Breast epithelium (tissue), 4 donors: ENCODE data around the gene EEF1AKMT2. TPM values are rescaled to one million over a fixed set of nuclear protein-coding genes. Genes with fewer than 3 reads are reported as not detected.
A peak's percentile ranks its signal among the peaks of the same experiment; 100 is the strongest.

Source experiments
- DNase-seq, 2 donors: peaks; one replicate each; pipeline ENCODE4 v3.0.0-alpha.2; 2019; ENCODE audit warnings: low spot score in 2 of 2
- H3K27ac ChIP-seq, 2 donors: fragments of 200-600 bp; sonication (generic) in 1 of 2; one replicate each; pipeline ENCODE4 v1.5.1; 2016 to 2019; ENCODE audit warnings: mild to moderate bottlenecking in 1 of 2
- H3K27me3 ChIP-seq, 2 donors: fragments of 200-600 bp; sonication (generic) in 1 of 2; one replicate each; pipeline versions ENCODE4 v1.5.1 to v1.6.0; 2017 to 2019; ENCODE audit warnings: control low read depth in 1 of 2, mild to moderate bottlenecking in 1 of 2
- H3K36me3 ChIP-seq: fragments of 200-600 bp; one replicate; pipeline ENCODE4 v1.5.1; 2019
- H3K4me1 ChIP-seq, 2 donors: fragments of 200-600 bp; sonication (generic); one replicate each; pipeline ENCODE4 v1.5.1; 2016 to 2019; ENCODE audit warnings: control low read depth in 1 of 2
- H3K4me3 ChIP-seq, 3 donors: fragments of 200-600 bp; sonication (generic); 1 replicate in 2 of 3; 2 replicates in 1 of 3; pipeline ENCODE4 v1.5.1; 2016 to 2019; ENCODE audit warnings: mild to moderate bottlenecking in 3 of 3, moderate library complexity in 2 of 3
- H3K9me3 ChIP-seq, 2 donors: fragments of 200-600 bp; sonication (generic) in 1 of 2; one replicate each; pipeline ENCODE4 v1.5.1; 2016 to 2019; ENCODE audit warnings: control low read depth in 1 of 2
- POLR2A ChIP-seq: fragments of 450-650 bp; IDR thresholded peaks from one replicate; pipeline ENCODE4 v1.6.1; 2016; ENCODE audit warnings: antibody characterized with exemption, mild to moderate bottlenecking, moderate library complexity
- POLR2AphosphoS5 ChIP-seq, 3 donors: sonication (generic); formaldehyde crosslinking; IDR thresholded peaks; one replicate each; pipeline ENCODE4 v1.6.1; 2017; ENCODE audit warnings: antibody characterized with exemption in 3 of 3
- intact Hi-C: fragments of 100-400 bp; cut with DNase I; formaldehyde crosslinking; loops from one replicate; pipeline ENCODE4 v1.15.1; 2023; ENCODE audit warnings: low total_unique reads
- total RNA-seq, 3 donors: library from RNA; depleted of rRNA; stranded (reverse); fragments of >200 nt; gene quantifications; one replicate each; pipeline ENCODE4 v1.1.0, GENCODE V29; 2016
- TF ChIP-seq, protein P1 (sequence below), 3 donors: fragments of 450-650 bp; IDR thresholded peaks; one replicate each; pipeline ENCODE4 v1.5.1; 2016 to 2017; ENCODE audit warnings: antibody characterized with exemption in 3 of 3, mild to moderate bottlenecking in 3 of 3, moderate library complexity in 3 of 3

Gene EEF1AKMT2
- total RNA-seq, 3 donors from 2014 or later: 14.1 to 23.6 (median 23.2) TPM

DNA sequence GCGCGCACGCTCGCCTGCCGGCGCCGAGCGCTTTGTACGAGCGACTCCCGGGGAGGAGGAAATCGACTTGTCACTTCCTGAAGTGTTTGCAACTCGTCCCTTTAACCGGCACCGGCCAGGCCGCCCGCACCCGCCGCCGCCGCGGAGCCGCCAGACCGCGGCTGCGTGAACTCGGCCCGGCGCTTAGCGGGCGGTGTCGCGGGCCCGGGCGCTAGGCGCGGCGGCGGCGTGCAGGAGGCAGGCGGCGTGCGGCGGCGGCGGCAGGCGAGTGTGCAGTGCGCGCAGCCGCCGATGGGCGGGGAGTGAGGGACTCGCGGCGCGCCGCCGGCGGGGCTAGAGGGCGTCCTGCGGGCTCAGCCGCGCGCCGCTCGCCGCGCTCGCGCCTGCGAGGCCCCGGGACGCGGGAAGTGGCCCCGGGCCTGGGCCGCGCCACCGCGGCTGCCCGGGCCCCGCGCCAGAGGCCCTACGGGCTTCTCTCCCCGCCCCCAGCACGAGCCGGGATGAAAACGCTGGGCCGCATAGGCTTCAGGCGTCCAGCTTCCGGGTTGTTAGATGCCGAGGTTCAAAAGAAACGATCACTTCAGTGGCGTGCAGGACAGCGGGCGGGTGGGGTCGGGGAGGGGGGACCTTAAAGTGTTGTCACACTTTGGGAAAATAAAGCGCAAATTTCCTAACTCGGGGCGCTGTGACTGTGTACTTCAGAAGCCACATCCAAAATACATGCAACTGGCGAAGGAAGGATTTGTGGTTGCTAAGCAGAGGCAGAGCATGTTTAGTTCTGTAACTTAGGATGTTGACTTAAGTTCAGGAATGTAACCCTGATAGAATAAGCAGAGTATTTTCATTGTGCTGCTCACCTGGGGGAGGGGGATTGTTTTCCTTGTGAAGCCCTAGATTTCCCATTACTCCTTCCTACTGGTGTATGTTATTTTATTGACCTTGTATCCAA is 47.3 kb downstream of the EEF1AKMT2 start, which contains the start of gene FAM53B:
Gene FAM53B (minus strand): TSS at position 277 of the 949 bp plus-strand sequence. CDS start 37,665 bp downstream, outside the sequence.
- H3K4me3 ChIP-seq: peak within 1 kb of the TSS; percentile 70 to 86 (median 77)
- no peaks in the 10 kb centered on the region for H3K36me3 ChIP-seq
- DNase-seq: peak; percentile 55 to 72
- H3K27me3 ChIP-seq: no peaks in the 10 kb centered on the region
- TF ChIP-seq, protein P1, sequence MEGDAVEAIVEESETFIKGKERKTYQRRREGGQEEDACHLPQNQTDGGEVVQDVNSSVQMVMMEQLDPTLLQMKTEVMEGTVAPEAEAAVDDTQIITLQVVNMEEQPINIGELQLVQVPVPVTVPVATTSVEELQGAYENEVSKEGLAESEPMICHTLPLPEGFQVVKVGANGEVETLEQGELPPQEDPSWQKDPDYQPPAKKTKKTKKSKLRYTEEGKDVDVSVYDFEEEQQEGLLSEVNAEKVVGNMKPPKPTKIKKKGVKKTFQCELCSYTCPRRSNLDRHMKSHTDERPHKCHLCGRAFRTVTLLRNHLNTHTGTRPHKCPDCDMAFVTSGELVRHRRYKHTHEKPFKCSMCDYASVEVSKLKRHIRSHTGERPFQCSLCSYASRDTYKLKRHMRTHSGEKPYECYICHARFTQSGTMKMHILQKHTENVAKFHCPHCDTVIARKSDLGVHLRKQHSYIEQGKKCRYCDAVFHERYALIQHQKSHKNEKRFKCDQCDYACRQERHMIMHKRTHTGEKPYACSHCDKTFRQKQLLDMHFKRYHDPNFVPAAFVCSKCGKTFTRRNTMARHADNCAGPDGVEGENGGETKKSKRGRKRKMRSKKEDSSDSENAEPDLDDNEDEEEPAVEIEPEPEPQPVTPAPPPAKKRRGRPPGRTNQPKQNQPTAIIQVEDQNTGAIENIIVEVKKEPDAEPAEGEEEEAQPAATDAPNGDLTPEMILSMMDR (IDR thresholded peaks at IDR 0.05): peak in 1 of 3 donors; percentile 76
- no peak for TF ChIP-seq POLR2A
- TF ChIP-seq POLR2AphosphoS5 (IDR thresholded peaks at IDR 0.05): peak in 2 of 3 donors; percentile 11 to 54
- H3K27ac ChIP-seq: peak within 1 kb of the TSS; percentile 90 to 93
- no peaks in the 10 kb centered on the region for H3K9me3 ChIP-seq
- peaks cover 4 to 35% of the 10 kb centered on the region in 2 donors for H3K4me1 ChIP-seq
- intact Hi-C loops: loop anchor here (5.0 kb wide), 2 partner anchors 37 to 202 kb away; no protein-coding TSS in a partner anchor

DNA sequence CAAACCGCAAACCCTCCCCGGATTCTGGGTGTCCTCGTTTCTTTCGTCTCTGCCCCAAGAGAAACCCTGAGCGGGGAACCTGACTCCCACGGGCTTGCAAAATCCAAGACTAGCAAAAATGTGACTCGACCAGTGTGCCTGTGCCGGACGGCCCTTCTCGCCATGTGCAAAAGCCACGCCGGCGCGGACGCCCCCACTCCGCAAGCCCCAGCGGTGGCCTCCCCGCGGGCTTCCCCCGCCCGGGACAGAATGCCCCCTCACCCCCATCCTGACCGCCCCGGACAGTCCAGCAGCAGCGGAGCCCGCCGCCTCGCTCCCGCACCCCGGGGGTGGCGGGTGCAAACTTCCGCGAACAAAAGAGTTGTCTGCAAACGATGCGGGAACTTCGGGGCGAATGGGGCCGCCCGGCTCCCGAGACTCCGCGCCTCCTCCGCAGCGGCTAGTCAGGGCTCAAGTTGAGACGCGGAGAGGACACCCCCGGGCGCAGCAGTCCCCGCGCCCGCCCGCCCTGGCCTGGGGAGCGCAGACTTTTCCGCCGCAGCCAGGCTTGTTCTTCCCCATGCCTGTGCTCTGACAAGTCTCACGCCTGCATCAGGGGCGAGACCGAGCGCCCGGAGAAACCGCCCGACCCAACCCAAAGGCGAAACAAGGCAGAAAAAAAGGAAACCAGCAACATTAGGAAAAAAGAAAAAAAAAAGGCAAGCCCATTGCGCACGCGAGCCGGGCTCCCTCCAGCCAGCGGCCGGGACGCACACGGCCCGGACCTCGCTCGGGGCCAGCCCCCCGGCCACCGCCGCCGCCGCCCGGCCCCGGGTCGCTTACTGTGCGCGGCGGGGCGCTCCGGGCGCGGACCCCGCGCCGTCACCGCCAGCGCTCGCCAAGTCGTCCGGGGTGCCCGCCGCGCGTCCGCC is 48.2 kb downstream of the EEF1AKMT2 start:
- H3K27ac ChIP-seq: peak overlapping the region; percentile 61 to 90
- no peaks in the 10 kb centered on the region for H3K36me3 ChIP-seq
- no peak for DNase-seq
- intact Hi-C loops: loop anchor here (5.0 kb wide), 2 partner anchors 36 to 201 kb away; no protein-coding TSS in a partner anchor
- peaks cover 4 to 35% of the 10 kb centered on the region in 2 donors for H3K4me1 ChIP-seq
- no peaks in the 10 kb centered on the region for H3K27me3 ChIP-seq
- TF ChIP-seq POLR2AphosphoS5 (IDR thresholded peaks at IDR 0.05) (peak in 1 of 3 donors; percentile 9), POLR2A (no peak)
- TF ChIP-seq, protein P1 (IDR thresholded peaks at IDR 0.05): no peak
- peak overlapping the region; percentile 70 to 86 (median 77) for H3K4me3 ChIP-seq
- H3K9me3 ChIP-seq: no peaks in the 10 kb centered on the region

DNA sequence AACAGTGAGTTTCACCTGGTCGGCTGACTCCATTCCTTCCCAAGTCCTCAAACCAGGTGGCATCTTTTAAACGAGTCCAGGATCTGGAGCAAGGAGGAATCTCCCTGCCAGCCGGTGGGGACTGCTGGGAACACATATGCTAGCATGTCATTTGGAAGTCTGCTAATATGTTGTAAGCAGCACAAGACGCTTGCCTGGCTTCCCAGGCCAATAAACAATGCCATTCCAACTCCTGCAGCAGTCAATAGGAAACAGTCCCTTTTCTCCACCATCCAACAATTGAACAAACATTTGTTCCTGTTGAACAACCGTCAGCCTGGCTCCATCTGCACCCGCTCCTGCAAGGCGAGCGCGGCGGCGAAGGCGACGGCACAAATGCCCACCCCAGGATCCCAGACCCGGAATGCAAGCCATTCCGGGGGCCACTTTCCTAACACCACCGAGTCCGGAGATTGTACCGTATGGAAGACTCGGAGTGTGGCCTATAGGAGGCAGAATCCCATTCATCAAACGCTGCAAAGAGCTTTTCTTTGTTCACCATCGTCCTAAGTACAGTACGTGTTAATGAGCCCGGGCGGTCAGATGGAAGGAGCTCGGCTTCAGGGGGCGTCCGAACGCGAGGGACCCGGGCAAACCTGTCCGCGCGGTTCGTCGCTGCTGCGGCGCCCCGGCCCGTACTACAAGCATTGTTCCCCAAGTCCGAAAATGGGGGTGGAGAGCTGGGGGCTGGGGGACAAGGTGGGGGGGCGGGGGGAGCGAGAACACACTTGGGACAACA is 49.1 kb downstream of the EEF1AKMT2 start:
- no peak for TF ChIP-seq POLR2AphosphoS5 (IDR thresholded peaks at IDR 0.05)
- no peak for TF ChIP-seq POLR2A
- TF ChIP-seq, protein P1 (IDR thresholded peaks at IDR 0.05): no peak
- Histone ChIP-seq H3K9me3 (no peaks in the 10 kb centered on the region), H3K36me3 (no peaks in the 10 kb centered on the region), H3K27ac (peak overlapping the region; percentile 61 to 90), H3K4me3 (peak overlapping the region; percentile 70 to 86 (median 77)), H3K4me1 (peaks cover 4 to 36% of the 10 kb centered on the region in 2 donors), H3K27me3 (no peaks in the 10 kb centered on the region)
- intact Hi-C loops: loop anchor here (5.0 kb wide), 2 partner anchors 35 to 200 kb away; no protein-coding TSS in a partner anchor
- no peak for DNase-seq

DNA sequence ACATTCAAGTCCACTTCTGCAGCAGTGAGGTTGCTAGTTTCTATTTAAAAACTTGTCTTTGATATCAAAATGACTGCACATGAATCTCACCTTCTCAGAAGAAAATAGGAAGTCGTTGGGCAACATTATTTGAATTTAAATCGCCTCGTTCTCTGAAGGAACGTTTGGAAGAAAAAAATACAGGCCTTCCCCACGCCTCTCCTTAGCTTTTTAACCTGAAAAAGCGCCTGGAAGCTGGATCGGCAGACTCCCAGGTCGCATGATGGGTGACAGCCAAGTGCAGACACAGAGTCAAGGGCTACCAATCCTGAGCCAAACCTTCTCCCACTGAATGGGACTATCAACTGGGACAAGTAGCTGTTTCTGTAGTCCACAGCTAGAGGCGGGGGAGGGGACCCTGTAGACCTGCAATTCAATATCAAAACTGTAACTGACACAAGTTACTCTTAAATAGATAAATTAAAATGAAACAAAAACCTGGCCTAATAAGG is 49.7 kb downstream of the EEF1AKMT2 start:
- no peak for DNase-seq
- H3K9me3 ChIP-seq: no peaks in the 10 kb centered on the region
- intact Hi-C loops: loop anchor here (5.0 kb wide), 2 partner anchors 35 to 200 kb away; no protein-coding TSS in a partner anchor
- peak overlapping the region; percentile 70 to 86 (median 77) for H3K4me3 ChIP-seq
- H3K27ac ChIP-seq: peak overlapping the region; percentile 61 to 90
- TF ChIP-seq, protein P1 (IDR thresholded peaks at IDR 0.05): no peak
- TF ChIP-seq POLR2AphosphoS5 (IDR thresholded peaks at IDR 0.05): no peak
- no peak for TF ChIP-seq POLR2A
- no peaks in the 10 kb centered on the region for H3K36me3 ChIP-seq
- H3K27me3 ChIP-seq: no peaks in the 10 kb centered on the region
- peaks cover 6 to 43% of the 10 kb centered on the region in 2 donors for H3K4me1 ChIP-seq
